Left lung (tissue), 10 donors: ENCODE data around the gene ANKRD12. TPM values are rescaled to one million over a fixed set of nuclear protein-coding genes. Genes with fewer than 3 reads are reported as not detected.

Experiments
- ATAC-seq: fragments of 200-7000 bp; cut with Tn5 transposase; one replicate; pipeline ENCODE4 v1.9.1; 2020; ENCODE audit warnings: moderate library complexity
- DNase-seq, 4 donors: peaks; one replicate each; pipeline ENCODE4 v3.0.0-alpha.2; 2013 to 2020
- H3K27ac ChIP-seq, 2 donors: fragments of 200-600 bp; sonication (generic) in 1 of 2; one replicate each; pipeline versions ENCODE4 v1.5.0 to v1.8.0; 2020 to 2021
- H3K27me3 ChIP-seq, 2 donors: fragments of 200-600 bp; sonication (generic) in 1 of 2; one replicate each; pipeline versions ENCODE4 v1.5.0 to v1.8.0; 2020 to 2021
- H3K36me3 ChIP-seq, 2 donors: fragments of 200-600 bp; sonication (generic) in 1 of 2; one replicate each; pipeline versions ENCODE4 v1.5.0 to v1.8.0; 2020 to 2021
- H3K4me1 ChIP-seq, 2 donors: fragments of 200-600 bp; one replicate each; pipeline ENCODE4 v1.8.0; 2021
- H3K4me3 ChIP-seq, 2 donors: fragments of 200-600 bp; sonication (generic) in 1 of 2; one replicate each; pipeline versions ENCODE4 v1.5.0 to v1.8.0; 2020 to 2021; ENCODE audit warnings: mild to moderate bottlenecking in 1 of 2
- H3K9me3 ChIP-seq, 2 donors: fragments of 200-600 bp; sonication (generic) in 1 of 2; one replicate each; pipeline versions ENCODE4 v1.5.0 to v1.8.0; 2020 to 2021
- CTCF ChIP-seq, 2 donors: fragments of 200-600 bp; sonication (generic) in 1 of 2; IDR thresholded peaks; one replicate each; pipeline versions ENCODE4 v1.5.0 to v1.8.0; 2021; ENCODE audit warnings: antibody characterized with exemption in 2 of 2
- intact Hi-C, 2 donors: fragments of 100-400 bp; cut with DNase I; formaldehyde crosslinking; loops; one replicate each; pipeline versions ENCODE4 v1.11.2 to v1.14.2; 2022
- polyA plus RNA-seq, 6 donors: library from polyadenylated mRNA; unstranded; fragments of 120-200 nt; gene quantifications; one replicate each; pipeline ENCODE4 v1.2.1, GENCODE V29; 2013; ENCODE audit not compliant: insufficient read length in 6 of 6
- total RNA-seq, 2 donors: library from RNA; stranded (reverse); fragmentation: NEBNext Ultra II Directional; extraction: Animal tissue kit (Norgen Biotek cat#: 25700); gene quantifications; one replicate each; pipeline ENCODE4 v1.2.1, GENCODE V29; 2021
- donor health status: DM: no; HTN: yes; CAD: no.
- donor health status: DM: no; HTN: no; CAD: no.

Gene ANKRD12
- total and polyA plus RNA-seq, 8 donors = 20.0 to 64.3 (median 31.4) TPM

- H3K4me1 ChIP-seq = peaks cover 0 to 24% of the 10 kb centered on the region in 2 donors
- no peaks in the 10 kb centered on the region for H3K27me3 ChIP-seq
- no peak overlapping the region for H3K4me3 ChIP-seq
- peaks cover 0 to 30% of the 10 kb centered on the region in 2 donors for H3K36me3 ChIP-seq
- peak overlapping the region in 1 of 2 donors; percentile 0 for H3K27ac ChIP-seq
- no peak for TF ChIP-seq CTCF (IDR thresholded peaks at IDR 0.05)
- intact Hi-C loops = no loop called here
- H3K9me3 ChIP-seq = no peaks in the 10 kb centered on the region
- DNase-seq (no peak), ATAC-seq (no peak)
Observed at GRCh38 chr18:9240270-9240669, 103.7 kb downstream of the ANKRD12 start.

- DNase-seq (no peak), ATAC-seq (no peak)
- intact Hi-C loops = no loop called here
- Histone ChIP-seq H3K4me1 (peaks cover 0 to 19% of the 10 kb centered on the region in 2 donors), H3K27ac (peak overlapping the region in 1 of 2 donors; percentile 49), H3K36me3 (peaks cover 0 to 25% of the 10 kb centered on the region in 2 donors), H3K27me3 (no peaks in the 10 kb centered on the region), H3K9me3 (no peaks in the 10 kb centered on the region), H3K4me3 (no peak overlapping the region)
- no peak for TF ChIP-seq CTCF (IDR thresholded peaks at IDR 0.05)
Observed at GRCh38 chr18:9243029-9243428, 106.4 kb downstream of the ANKRD12 start.

GRCh38 chr18:9244376-9244775 lies 107.8 kb downstream of the ANKRD12 start:
- TF ChIP-seq CTCF (IDR thresholded peaks at IDR 0.05) = no peak
- no peak overlapping the region for H3K4me3 ChIP-seq
- no peaks in the 10 kb centered on the region for H3K9me3 ChIP-seq
- ATAC-seq (no peak), DNase-seq (no peak)
- peaks cover 0 to 16% of the 10 kb centered on the region in 2 donors for H3K36me3 ChIP-seq
- intact Hi-C loops = no loop called here
- H3K27ac ChIP-seq = no peak overlapping the region
- H3K4me1 ChIP-seq = peaks cover 0 to 13% of the 10 kb centered on the region in 2 donors
- no peaks in the 10 kb centered on the region for H3K27me3 ChIP-seq

- ATAC-seq = no peak
- Histone ChIP-seq H3K27me3 (no peaks in the 10 kb centered on the region), H3K27ac (no peak overlapping the region), H3K36me3 (peaks cover 0 to 15% of the 10 kb centered on the region in 2 donors), H3K4me1 (no peaks in the 10 kb centered on the region), H3K9me3 (no peaks in the 10 kb centered on the region), H3K4me3 (no peak overlapping the region)
- no peak for TF ChIP-seq CTCF (IDR thresholded peaks at IDR 0.05)
- DNase-seq = no peak
- intact Hi-C loops = no loop called here
Observed at GRCh38 chr18:9248661-9249060, 112.1 kb downstream of the ANKRD12 start.

- Histone ChIP-seq H3K4me3 (no peak overlapping the region), H3K36me3 (peaks cover 0 to 12% of the 10 kb centered on the region in 2 donors), H3K27ac (no peak overlapping the region), H3K27me3 (no peaks in the 10 kb centered on the region), H3K9me3 (no peaks in the 10 kb centered on the region), H3K4me1 (no peaks in the 10 kb centered on the region)
- intact Hi-C loops = no loop called here
- DNase-seq (no peak), ATAC-seq (no peak)
- no peak for TF ChIP-seq CTCF (IDR thresholded peaks at IDR 0.05)
Observed at GRCh38 chr18:9249254-9249653, 112.7 kb downstream of the ANKRD12 start.
